ENCODE measurements around the gene TTC12.

Gene TTC12

DNA sequence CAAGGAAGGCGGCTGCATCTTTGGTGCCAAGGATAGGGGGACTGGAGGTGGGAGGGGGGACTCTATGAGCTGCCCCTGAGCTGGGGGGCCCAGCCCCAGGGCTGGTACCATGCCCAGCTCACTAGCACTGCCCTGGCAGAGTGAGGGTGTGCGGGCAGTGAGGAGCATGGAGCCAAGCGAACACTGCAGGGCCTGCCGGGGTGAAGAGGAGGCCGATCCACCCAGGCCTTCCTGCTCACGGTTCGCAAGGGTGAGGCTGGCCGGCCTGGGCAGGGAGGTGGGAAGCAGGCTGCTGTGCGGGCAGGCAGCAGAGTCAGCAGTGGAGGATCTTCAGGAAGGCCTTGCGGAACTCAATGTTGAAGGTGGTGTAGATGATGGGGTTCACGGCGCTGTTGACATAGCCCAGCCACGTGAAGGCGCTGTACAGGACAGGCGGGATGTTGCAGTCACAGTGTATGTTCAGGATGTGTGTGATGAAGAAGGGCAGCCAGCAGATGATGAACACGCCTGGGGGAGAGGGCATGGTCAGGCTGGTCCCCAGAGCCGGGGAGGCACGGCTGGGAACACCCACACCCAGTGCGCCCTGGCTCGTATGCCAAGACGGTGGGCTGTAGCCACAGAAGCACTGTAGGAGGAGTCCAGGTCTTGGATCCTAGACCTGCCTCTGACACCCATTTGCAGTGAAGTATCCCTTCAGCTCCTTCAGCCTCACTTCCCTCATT lies 96.2 kb downstream of the TTC12 start:
- H3K4me3 ChIP-seq (replicated peaks; ENCODE audit: low read depth, low read length): no peak overlapping the region
- DNase-seq (ENCODE audit: low read depth): no peak
- no peak for TF ChIP-seq CTCF (IDR thresholded peaks at IDR 0.05; ENCODE audit: low read length, missing control alignments)

DNA sequence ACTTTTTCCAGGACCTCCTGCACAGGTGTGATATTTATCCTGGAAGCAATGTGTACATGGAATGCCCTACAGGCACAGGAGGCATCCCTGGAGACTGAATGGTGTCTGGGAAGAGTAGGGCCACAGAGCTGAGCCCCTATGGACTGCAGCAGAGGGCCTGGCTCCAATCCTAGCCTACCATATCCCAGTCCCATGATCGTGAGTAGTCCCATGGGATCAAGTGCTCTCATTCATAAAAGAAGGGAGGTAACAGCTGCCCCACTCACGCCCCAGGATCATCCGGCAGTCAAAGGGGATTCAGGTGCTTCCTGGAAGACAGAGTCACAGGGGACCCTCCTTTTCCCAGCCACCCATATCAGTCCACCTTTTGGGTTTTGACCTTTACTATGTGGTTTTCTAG lies 97.2 kb downstream of the TTC12 start:
- no peak for TF ChIP-seq CTCF (IDR thresholded peaks at IDR 0.05; ENCODE audit: low read length, missing control alignments)
- H3K4me3 ChIP-seq (replicated peaks; ENCODE audit: low read depth, low read length): no peak overlapping the region
- no peak for DNase-seq (ENCODE audit: low read depth)

DNA sequence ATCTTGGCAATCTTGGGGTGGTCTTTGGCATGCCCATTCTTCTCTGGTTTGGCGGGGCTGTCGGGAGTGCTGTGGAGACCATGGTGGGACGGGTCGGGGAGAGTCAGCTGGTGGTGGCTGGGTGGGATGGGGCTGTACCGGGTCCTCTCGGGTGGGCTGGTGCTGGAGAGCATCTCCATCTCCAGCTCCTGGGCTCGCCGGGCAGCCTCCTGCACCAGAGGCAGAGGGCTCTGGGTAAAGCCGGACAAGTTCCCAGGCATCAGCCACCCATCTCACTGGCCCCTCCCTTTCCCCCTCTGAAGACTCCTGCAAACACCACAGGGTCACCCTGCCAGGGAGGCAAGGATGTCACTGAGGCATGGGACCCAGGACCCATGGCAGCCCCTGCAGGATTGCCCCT lies 98.3 kb downstream of the TTC12 start:
- no peak for TF ChIP-seq CTCF (IDR thresholded peaks at IDR 0.05; ENCODE audit: low read length, missing control alignments)
- no peak overlapping the region for H3K4me3 ChIP-seq (replicated peaks; ENCODE audit: low read depth, low read length)
- DNase-seq (ENCODE audit: low read depth): no peak

- H3K4me3 ChIP-seq (replicated peaks; ENCODE audit: low read depth, low read length): no peak overlapping the region
- DNase-seq (ENCODE audit: low read depth): no peak
- TF ChIP-seq CTCF (IDR thresholded peaks at IDR 0.05; ENCODE audit: low read length, missing control alignments): no peak
These were observed 101.0 kb downstream of the TTC12 start for GRCh38 chr11:113415343-113415742.

All from fibroblast of pulmonary artery (primary cell).